WTC11 (cell line): ENCODE measurements around the gene KCNC3. TPM values are rescaled to one million over a fixed set of nuclear protein-coding genes. Genes with fewer than 3 reads are reported as not detected.
A peak's percentile ranks its signal among the peaks of the same experiment; 100 is the strongest.

Experiments
- FOXP1 ChIP-seq: sonication (generic); formaldehyde crosslinking; IDR thresholded peaks from 2 replicates; pipeline ENCODE4 v1.8.0; 2022; ENCODE audit warnings: missing genetic modification reagents, mild to moderate bottlenecking, moderate library complexity, borderline replicate concordance
- JAZF1 ChIP-seq: fragments of 250-450 bp; sonication (Bioruptor Pico); IDR thresholded peaks from 2 replicates; pipeline ENCODE4 v1.9.0; 2021; ENCODE audit warnings: moderate library complexity, mild to moderate bottlenecking, inconsistent platforms
- NR1H2 ChIP-seq: sonication (generic); formaldehyde crosslinking; IDR thresholded peaks from 2 replicates; pipeline ENCODE4 v1.9.0; 2021; ENCODE audit warnings: mild to moderate bottlenecking, moderate library complexity, missing genetic modification reagents
- RORB ChIP-seq: fragments of 250-450 bp; sonication (Bioruptor Pico); IDR thresholded peaks from 2 replicates; pipeline ENCODE4 v1.9.0; 2021; ENCODE audit warnings: mild to moderate bottlenecking
- SMAD4 ChIP-seq: sonication (generic); formaldehyde crosslinking; IDR thresholded peaks from 2 replicates; pipeline ENCODE4 v1.8.0; 2022; ENCODE audit warnings: mild to moderate bottlenecking, missing genetic modification reagents
- ZBTB21 ChIP-seq: sonication (generic); formaldehyde crosslinking; IDR thresholded peaks from 2 replicates; pipeline ENCODE4 v1.8.1; 2023; ENCODE audit warnings: mild to moderate bottlenecking, missing genetic modification reagents, borderline replicate concordance
- total RNA-seq: library from RNA; stranded (reverse); gene quantifications from 3 replicates; pipeline ENCODE4 v1.2.3, GENCODE V29; 2021
- TF ChIP-seq, protein P1 (sequence below): sonication (generic); formaldehyde crosslinking; IDR thresholded peaks from 2 replicates; pipeline ENCODE4 v1.8.0; 2023; ENCODE audit warnings: missing genetic modification reagents, mild to moderate bottlenecking, borderline replicate concordance
- TF ChIP-seq, protein P2 (sequence below): sonication (generic); formaldehyde crosslinking; IDR thresholded peaks from 2 replicates; pipeline ENCODE4 v1.8.1; 2023; ENCODE audit warnings: mild to moderate bottlenecking, missing genetic modification reagents
- TF ChIP-seq, protein P3 (sequence below): fragments of 250-450 bp; sonication (Bioruptor Pico); conservative IDR thresholded peaks from 2 replicates; pipeline ENCODE4 v1.9.0; 2021; ENCODE audit warnings: mild to moderate bottlenecking
- TF ChIP-seq, protein P4 (sequence below): fragments of 250-450 bp; sonication (Bioruptor Pico); IDR thresholded peaks from 2 replicates; pipeline ENCODE4 v2.1.2; 2022; ENCODE audit warnings: mild to moderate bottlenecking, moderate library complexity
- TF ChIP-seq, protein P5 (sequence below): sonication (generic); formaldehyde crosslinking; conservative IDR thresholded peaks from 2 replicates; pipeline ENCODE4 v1.8.1; 2023; ENCODE audit warnings: mild to moderate bottlenecking, low read depth, missing genetic modification reagents, moderate library complexity
- TF ChIP-seq, protein P6 (sequence below): fragments of 250-450 bp; sonication (Bioruptor Pico); IDR thresholded peaks from 2 replicates; pipeline ENCODE4 v1.9.0; 2021; ENCODE audit warnings: mild to moderate bottlenecking

The KCNC3 gene
- total RNA-seq, 1 experiment from 2014 or later: 8.5 TPM

DNA sequence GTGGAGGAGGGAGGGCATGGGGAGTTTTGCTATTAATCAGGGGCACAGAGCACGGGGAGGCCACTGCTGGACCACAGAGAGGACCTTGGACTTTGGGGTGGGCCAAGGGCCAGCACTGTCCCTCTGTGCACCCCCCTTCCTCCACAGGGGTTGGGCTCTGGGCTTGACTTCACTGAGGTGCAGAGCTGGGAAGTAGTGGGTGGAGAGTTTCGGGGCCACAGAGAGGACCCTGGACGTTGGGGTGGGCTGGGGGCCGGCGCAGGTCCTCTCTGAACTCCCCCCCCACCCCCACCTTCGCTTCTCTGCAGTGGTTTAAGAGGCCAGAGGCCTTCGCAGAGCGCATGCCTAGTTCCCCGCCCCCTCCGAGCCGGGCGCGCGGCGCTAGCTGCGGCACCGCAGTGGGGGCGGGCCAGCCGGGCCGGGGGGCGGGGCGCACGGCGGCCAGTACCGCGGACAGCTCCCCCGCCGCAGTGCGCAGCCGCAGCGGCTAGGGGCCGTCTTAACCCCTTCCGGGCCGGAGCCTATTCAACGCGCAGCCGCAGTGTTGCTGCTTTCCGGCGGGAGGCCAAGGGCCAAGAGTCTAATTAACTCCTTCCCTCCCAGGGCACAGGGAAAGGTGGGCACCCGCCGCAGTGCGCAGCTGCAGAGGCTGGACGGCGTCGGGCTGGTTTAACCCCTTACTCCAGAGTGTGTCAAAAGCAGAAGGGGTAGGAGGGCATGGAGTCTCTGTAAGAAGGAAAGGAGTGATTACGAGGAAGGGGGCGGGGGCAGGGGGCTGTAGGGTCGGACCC is 3.7 kb downstream of the KCNC3 start (continued):
- TF ChIP-seq FOXP1 (CRISPR knock-in tag) (peak; percentile 79; the same call in 1 of the 2 replicates), ZBTB21 (CRISPR knock-in tag) (no peak; the same call in 1 of the 2 replicates), NR1H2 (CRISPR knock-in tag) (no peak), SMAD4 (CRISPR knock-in tag) (no peak), RORB (CRISPR knock-in tag) (no peak), JAZF1 (no peak)
- TF ChIP-seq, protein P1, sequence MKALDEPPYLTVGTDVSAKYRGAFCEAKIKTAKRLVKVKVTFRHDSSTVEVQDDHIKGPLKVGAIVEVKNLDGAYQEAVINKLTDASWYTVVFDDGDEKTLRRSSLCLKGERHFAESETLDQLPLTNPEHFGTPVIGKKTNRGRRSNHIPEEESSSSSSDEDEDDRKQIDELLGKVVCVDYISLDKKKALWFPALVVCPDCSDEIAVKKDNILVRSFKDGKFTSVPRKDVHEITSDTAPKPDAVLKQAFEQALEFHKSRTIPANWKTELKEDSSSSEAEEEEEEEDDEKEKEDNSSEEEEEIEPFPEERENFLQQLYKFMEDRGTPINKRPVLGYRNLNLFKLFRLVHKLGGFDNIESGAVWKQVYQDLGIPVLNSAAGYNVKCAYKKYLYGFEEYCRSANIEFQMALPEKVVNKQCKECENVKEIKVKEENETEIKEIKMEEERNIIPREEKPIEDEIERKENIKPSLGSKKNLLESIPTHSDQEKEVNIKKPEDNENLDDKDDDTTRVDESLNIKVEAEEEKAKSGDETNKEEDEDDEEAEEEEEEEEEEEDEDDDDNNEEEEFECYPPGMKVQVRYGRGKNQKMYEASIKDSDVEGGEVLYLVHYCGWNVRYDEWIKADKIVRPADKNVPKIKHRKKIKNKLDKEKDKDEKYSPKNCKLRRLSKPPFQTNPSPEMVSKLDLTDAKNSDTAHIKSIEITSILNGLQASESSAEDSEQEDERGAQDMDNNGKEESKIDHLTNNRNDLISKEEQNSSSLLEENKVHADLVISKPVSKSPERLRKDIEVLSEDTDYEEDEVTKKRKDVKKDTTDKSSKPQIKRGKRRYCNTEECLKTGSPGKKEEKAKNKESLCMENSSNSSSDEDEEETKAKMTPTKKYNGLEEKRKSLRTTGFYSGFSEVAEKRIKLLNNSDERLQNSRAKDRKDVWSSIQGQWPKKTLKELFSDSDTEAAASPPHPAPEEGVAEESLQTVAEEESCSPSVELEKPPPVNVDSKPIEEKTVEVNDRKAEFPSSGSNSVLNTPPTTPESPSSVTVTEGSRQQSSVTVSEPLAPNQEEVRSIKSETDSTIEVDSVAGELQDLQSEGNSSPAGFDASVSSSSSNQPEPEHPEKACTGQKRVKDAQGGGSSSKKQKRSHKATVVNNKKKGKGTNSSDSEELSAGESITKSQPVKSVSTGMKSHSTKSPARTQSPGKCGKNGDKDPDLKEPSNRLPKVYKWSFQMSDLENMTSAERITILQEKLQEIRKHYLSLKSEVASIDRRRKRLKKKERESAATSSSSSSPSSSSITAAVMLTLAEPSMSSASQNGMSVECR (CRISPR knock-in tag): peak; percentile 64; the same call in 1 of the 2 replicates
- TF ChIP-seq, protein P2, sequence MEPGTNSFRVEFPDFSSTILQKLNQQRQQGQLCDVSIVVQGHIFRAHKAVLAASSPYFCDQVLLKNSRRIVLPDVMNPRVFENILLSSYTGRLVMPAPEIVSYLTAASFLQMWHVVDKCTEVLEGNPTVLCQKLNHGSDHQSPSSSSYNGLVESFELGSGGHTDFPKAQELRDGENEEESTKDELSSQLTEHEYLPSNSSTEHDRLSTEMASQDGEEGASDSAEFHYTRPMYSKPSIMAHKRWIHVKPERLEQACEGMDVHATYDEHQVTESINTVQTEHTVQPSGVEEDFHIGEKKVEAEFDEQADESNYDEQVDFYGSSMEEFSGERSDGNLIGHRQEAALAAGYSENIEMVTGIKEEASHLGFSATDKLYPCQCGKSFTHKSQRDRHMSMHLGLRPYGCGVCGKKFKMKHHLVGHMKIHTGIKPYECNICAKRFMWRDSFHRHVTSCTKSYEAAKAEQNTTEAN: no peak
- TF ChIP-seq, protein P3, sequence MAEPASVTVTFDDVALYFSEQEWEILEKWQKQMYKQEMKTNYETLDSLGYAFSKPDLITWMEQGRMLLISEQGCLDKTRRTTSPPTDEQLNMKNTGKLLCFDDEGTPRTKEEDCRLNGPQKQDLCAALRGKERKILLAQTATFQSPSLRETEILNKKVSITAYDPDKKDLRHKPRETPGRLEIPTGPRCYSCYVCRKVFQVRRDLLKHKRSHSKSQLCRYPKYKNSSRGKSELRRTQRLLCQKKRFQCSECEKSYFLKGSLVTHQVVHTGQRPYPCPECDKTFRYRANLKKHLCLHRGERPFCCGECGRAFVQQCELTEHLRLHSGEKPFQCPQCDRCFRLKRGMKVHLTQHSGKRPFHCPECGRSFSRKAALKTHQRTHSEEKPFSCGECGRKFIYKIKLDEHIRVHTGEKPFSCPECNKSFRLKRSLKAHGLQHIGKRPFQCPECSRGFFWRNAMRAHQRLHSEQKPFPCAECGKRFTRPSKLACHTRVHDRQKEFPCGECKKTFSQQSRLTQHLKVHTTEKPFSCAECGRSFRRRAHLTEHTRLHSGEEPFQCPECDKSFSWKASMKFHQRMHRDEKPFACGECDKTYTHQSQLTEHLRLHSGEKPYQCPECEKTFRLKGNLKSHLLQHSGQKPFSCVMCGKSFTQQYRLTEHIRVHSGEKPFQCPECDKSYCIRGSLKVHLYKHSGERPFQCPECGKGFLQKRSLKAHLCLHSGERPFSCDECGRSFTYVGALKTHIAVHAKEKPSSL (CRISPR knock-in tag): no peak
- TF ChIP-seq, protein P4, sequence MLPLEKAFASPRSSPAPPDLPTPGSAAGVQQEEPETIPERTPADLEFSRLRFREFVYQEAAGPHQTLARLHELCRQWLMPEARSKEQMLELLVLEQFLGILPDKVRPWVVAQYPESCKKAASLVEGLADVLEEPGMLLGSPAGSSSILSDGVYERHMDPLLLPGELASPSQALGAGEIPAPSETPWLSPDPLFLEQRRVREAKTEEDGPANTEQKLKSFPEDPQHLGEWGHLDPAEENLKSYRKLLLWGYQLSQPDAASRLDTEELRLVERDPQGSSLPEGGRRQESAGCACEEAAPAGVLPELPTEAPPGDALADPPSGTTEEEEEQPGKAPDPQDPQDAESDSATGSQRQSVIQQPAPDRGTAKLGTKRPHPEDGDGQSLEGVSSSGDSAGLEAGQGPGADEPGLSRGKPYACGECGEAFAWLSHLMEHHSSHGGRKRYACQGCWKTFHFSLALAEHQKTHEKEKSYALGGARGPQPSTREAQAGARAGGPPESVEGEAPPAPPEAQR (CRISPR knock-in tag): no peak
- TF ChIP-seq, protein P5, sequence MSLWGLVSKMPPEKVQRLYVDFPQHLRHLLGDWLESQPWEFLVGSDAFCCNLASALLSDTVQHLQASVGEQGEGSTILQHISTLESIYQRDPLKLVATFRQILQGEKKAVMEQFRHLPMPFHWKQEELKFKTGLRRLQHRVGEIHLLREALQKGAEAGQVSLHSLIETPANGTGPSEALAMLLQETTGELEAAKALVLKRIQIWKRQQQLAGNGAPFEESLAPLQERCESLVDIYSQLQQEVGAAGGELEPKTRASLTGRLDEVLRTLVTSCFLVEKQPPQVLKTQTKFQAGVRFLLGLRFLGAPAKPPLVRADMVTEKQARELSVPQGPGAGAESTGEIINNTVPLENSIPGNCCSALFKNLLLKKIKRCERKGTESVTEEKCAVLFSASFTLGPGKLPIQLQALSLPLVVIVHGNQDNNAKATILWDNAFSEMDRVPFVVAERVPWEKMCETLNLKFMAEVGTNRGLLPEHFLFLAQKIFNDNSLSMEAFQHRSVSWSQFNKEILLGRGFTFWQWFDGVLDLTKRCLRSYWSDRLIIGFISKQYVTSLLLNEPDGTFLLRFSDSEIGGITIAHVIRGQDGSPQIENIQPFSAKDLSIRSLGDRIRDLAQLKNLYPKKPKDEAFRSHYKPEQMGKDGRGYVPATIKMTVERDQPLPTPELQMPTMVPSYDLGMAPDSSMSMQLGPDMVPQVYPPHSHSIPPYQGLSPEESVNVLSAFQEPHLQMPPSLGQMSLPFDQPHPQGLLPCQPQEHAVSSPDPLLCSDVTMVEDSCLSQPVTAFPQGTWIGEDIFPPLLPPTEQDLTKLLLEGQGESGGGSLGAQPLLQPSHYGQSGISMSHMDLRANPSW (CRISPR knock-in tag): peak; percentile 13; the same call in 1 of the 2 replicates
- TF ChIP-seq, protein P6, sequence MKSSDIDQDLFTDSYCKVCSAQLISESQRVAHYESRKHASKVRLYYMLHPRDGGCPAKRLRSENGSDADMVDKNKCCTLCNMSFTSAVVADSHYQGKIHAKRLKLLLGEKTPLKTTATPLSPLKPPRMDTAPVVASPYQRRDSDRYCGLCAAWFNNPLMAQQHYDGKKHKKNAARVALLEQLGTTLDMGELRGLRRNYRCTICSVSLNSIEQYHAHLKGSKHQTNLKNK (CRISPR knock-in tag): no peak
